Naive B cell (primary cell): ENCODE results near the gene CEP164. TPM values are rescaled to one million over a fixed set of nuclear protein-coding genes. Genes with fewer than 3 reads are reported as not detected.

Source experiments
- ATAC-seq, 2 donors: fragments of 150-1000 bp; cut with Tn5 transposase; 2 replicates each; pipeline ENCODE4 v1.10.0; 2021; ENCODE audit warnings: low read depth in 2 of 2, mild to moderate bottlenecking in 2 of 2, moderate library complexity in 2 of 2
- DNase-seq: peaks from one replicate; pipeline ENCODE4 v3.0.0; 2022
- H3K27ac Mint-ChIP-seq, 6 donors: one replicate each; pipeline ENCODE4 v1.8.0; 2020 to 2022; ENCODE audit warnings: mild to moderate bottlenecking in 6 of 6, mixed read lengths in 6 of 6, moderate library complexity in 5 of 6, inconsistent platforms in 2 of 6
- H3K27me3 Mint-ChIP-seq, 3 donors: one replicate each; pipeline ENCODE4 v1.8.0; 2021 to 2022; ENCODE audit warnings: mixed read lengths in 3 of 3, mild to moderate bottlenecking in 1 of 3
- H3K36me3 Mint-ChIP-seq, 2 donors: one replicate each; pipeline ENCODE4 v1.8.0; 2020 to 2022; ENCODE audit warnings: mixed read lengths in 2 of 2, inconsistent platforms in 1 of 2, mild to moderate bottlenecking in 1 of 2
- H3K4me1 Mint-ChIP-seq, 3 donors: one replicate each; pipeline ENCODE4 v1.8.0; 2020 to 2022; ENCODE audit warnings: mixed read lengths in 3 of 3, inconsistent platforms in 1 of 3, mild to moderate bottlenecking in 1 of 3, moderate library complexity in 1 of 3
- H3K4me3 Mint-ChIP-seq, 8 donors: one replicate each; pipeline ENCODE4 v1.8.0; 2020 to 2022; ENCODE audit warnings: mild to moderate bottlenecking in 8 of 8, mixed read lengths in 8 of 8, moderate library complexity in 8 of 8, inconsistent platforms in 2 of 8
- H3K9me3 Mint-ChIP-seq, 7 donors: one replicate each; pipeline ENCODE4 v1.8.0; 2020 to 2022; ENCODE audit warnings: mixed read lengths in 7 of 7, mild to moderate bottlenecking in 5 of 7, inconsistent platforms in 2 of 7, moderate library complexity in 1 of 7
- polyA plus RNA-seq, 6 donors: library from polyadenylated mRNA; unstranded; fragments of 300-500 nt; fragmentation: Illumina TruSeq; gene quantifications; one replicate each; pipeline ENCODE4 v1.2.3, GENCODE V29; 2021; ENCODE audit warnings: low read depth in 6 of 6

CEP164 gene
- polyA plus RNA-seq, 6 donors from 2014 or later, result 4.7 to 24.4 (median 13.6) TPM

GRCh38 chr11:117345039-117345438, 17.4 kb downstream of the CEP164 start:
- ATAC-seq (no peak), DNase-seq (no peak)
- H3K4me3 Mint-ChIP-seq, result no peak overlapping the region
- H3K27me3 Mint-ChIP-seq, result no peaks in the 10 kb centered on the region
- H3K27ac Mint-ChIP-seq, result no peak overlapping the region
- no peaks in the 10 kb centered on the region for H3K9me3 Mint-ChIP-seq
- peaks cover 18 to 37% of the 10 kb centered on the region in 2 donors for H3K36me3 Mint-ChIP-seq
- H3K4me1 Mint-ChIP-seq, result peaks cover 0 to 3% (median 0%) of the 10 kb centered on the region in 3 donors

DNA sequence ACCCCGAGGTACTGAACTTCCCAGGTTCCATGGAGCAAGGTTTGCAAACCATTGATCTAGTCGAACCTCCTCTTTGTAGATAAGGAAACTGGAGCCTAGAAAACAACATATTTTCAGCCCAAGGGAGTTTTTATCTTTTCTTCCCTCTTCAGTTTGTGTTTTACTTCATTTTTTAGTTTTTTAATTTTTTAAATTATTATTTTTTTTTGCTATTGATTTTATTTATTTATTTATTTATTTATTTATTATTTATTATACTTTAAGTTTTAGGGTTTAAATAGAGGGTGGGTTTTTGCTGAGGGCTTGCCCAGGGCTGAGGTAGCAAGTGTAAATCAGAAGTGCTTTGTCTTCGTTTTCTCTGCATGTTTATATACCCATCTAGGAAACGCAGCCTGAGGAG, 26.9 kb downstream of the CEP164 start:
- Mint-ChIP-seq H3K27ac (no peak overlapping the region), H3K36me3 (peaks cover 25 to 29% of the 10 kb centered on the region in 2 donors), H3K27me3 (no peaks in the 10 kb centered on the region), H3K9me3 (no peaks in the 10 kb centered on the region), H3K4me1 (peaks cover 3 to 14% (median 6%) of the 10 kb centered on the region in 3 donors), H3K4me3 (no peak overlapping the region)
- ATAC-seq (no peak), DNase-seq (no peak)

GRCh38 chr11:117356126-117356890, 28.7 kb downstream of the CEP164 start:
- no peak for DNase-seq
- no peak for ATAC-seq
- peaks cover 0 to 7% (median 6%) of the 10 kb centered on the region in 3 donors for H3K4me1 Mint-ChIP-seq
- no peaks in the 10 kb centered on the region for H3K27me3 Mint-ChIP-seq
- no peak overlapping the region for H3K4me3 Mint-ChIP-seq
- H3K27ac Mint-ChIP-seq, result no peak overlapping the region
- no peaks in the 10 kb centered on the region for H3K9me3 Mint-ChIP-seq
- H3K36me3 Mint-ChIP-seq, result peaks cover 34 to 36% of the 10 kb centered on the region in 2 donors

- Mint-ChIP-seq H3K27me3 (no peaks in the 10 kb centered on the region), H3K4me1 (peaks cover 0 to 3% (median 0%) of the 10 kb centered on the region in 3 donors), H3K9me3 (no peaks in the 10 kb centered on the region), H3K4me3 (no peak overlapping the region), H3K36me3 (peaks cover 45 to 58% of the 10 kb centered on the region in 2 donors), H3K27ac (no peak overlapping the region)
- ATAC-seq, result no peak
- no peak for DNase-seq
Measured at GRCh38 chr11:117361432-117361831, 33.8 kb downstream of the CEP164 start.

DNA sequence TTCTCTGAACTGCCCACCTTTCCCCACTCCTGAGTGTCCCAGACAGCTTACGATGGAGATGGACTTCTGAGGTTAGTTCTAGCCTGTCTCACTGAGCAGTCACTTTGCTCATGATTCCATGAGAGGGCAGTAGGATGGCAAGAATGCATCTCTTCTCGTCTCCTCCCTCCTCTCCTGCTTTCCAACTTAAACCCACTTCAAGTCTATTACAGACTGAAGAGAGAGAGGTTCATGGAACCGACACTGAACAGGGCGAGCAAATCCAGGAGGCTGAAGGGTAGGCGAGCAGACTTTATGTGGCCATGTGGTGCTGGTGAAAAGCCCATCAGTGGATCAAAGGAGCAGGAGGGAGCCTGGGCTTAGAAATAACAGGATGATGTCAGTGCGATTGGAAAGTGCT, 38.6 kb downstream of the CEP164 start:
- Mint-ChIP-seq H3K9me3 (no peaks in the 10 kb centered on the region), H3K4me3 (no peak overlapping the region), H3K27ac (no peak overlapping the region), H3K27me3 (no peaks in the 10 kb centered on the region), H3K36me3 (peaks cover 54 to 57% of the 10 kb centered on the region in 2 donors), H3K4me1 (peaks cover 0 to 4% (median 0%) of the 10 kb centered on the region in 3 donors)
- no peak for DNase-seq
- ATAC-seq, result no peak

- Mint-ChIP-seq H3K27ac (no peak overlapping the region), H3K36me3 (peaks cover 56% of the 10 kb centered on the region in 2 donors), H3K4me1 (peaks cover 0 to 4% (median 0%) of the 10 kb centered on the region in 3 donors), H3K27me3 (no peaks in the 10 kb centered on the region), H3K4me3 (no peak overlapping the region), H3K9me3 (no peaks in the 10 kb centered on the region)
- ATAC-seq (no peak), DNase-seq (no peak)
Measured at GRCh38 chr11:117366875-117367274, 39.2 kb downstream of the CEP164 start.

DNA sequence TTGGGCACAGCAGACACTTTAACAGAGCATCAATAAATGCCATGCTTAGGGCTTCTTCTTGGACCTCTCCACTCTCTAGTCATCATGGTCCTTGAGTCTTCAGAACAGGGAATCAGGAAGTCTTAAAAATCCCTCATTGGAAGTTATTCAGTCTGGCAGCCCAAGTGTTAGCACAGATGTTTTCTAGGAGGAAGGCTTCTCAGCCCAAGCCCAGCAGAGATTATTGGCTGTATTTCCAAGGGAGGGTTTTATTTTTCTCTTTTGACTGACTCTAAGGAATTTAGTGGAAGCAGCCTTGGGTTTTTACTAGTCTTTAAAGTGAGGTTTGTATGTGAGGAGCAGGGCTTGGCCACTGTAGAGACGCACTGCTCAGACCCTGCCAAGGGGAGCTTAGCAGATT, 41.9 kb downstream of the CEP164 start:
- peak overlapping the region in 1 of 6 donors; percentile 38 for H3K27ac Mint-ChIP-seq
- H3K36me3 Mint-ChIP-seq, result peaks cover 44 to 61% of the 10 kb centered on the region in 2 donors

GRCh38 chr11:117371453-117371852, 43.8 kb downstream of the CEP164 start:
- H3K36me3 Mint-ChIP-seq, result peaks cover 50 to 62% of the 10 kb centered on the region in 2 donors

More for the DNA sequence above, 41.9 kb downstream of the CEP164 start:
- Mint-ChIP-seq H3K4me1 (peaks cover 0 to 8% (median 0%) of the 10 kb centered on the region in 3 donors), H3K9me3 (no peaks in the 10 kb centered on the region), H3K27me3 (no peaks in the 10 kb centered on the region), H3K4me3 (no peak overlapping the region)
- ATAC-seq (no peak), DNase-seq (no peak)

GRCh38 chr11:117374316-117375055, 46.8 kb downstream of the CEP164 start:
- H3K9me3 Mint-ChIP-seq, result no peaks in the 10 kb centered on the region
- H3K27ac Mint-ChIP-seq, result no peak overlapping the region
- no peak overlapping the region for H3K4me3 Mint-ChIP-seq
- DNase-seq, result no peak
- H3K36me3 Mint-ChIP-seq, result peaks cover 44 to 62% of the 10 kb centered on the region in 2 donors
- H3K27me3 Mint-ChIP-seq, result no peaks in the 10 kb centered on the region
- peaks cover 0 to 4% (median 0%) of the 10 kb centered on the region in 3 donors for H3K4me1 Mint-ChIP-seq
- ATAC-seq, result no peak

More at GRCh38 chr11:117371453-117371852, 43.8 kb downstream of the CEP164 start:
- peaks cover 0 to 8% (median 0%) of the 10 kb centered on the region in 3 donors for H3K4me1 Mint-ChIP-seq
- no peaks in the 10 kb centered on the region for H3K27me3 Mint-ChIP-seq
- no peak for DNase-seq
- peak overlapping the region in 1 of 6 donors; percentile 88 for H3K27ac Mint-ChIP-seq
- no peak overlapping the region for H3K4me3 Mint-ChIP-seq
- H3K9me3 Mint-ChIP-seq, result no peaks in the 10 kb centered on the region
- ATAC-seq, result no peak

GRCh38 chr11:117375960-117376359, 48.3 kb downstream of the CEP164 start:
- Mint-ChIP-seq H3K36me3 (peaks cover 47 to 73% of the 10 kb centered on the region in 2 donors), H3K9me3 (no peaks in the 10 kb centered on the region), H3K4me1 (peaks cover 0 to 4% (median 0%) of the 10 kb centered on the region in 3 donors), H3K27me3 (no peaks in the 10 kb centered on the region), H3K4me3 (no peak overlapping the region), H3K27ac (peak overlapping the region in 2 of 6 donors; percentile 23 to 47)
- ATAC-seq (no peak), DNase-seq (no peak)

DNA sequence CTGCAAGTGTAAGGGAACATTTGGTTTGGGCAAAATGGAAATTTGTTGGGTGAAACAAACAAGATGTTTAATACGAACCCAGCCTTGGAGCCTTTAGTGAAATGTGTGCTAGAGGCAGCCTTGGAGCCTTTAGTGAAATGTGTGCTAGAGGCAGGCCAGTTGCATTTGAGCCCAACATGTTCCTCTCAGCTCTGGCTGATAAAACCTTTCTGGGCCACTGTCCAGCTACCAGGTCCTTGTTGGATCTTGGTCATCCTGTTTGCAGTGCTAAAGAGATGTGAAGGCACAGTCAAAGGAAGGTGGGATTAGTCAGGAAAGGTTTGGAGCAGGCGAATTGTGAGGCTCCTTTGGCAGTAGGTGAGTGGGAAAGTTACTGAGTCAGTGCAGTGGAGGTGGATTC, 48.9 kb downstream of the CEP164 start:
- no peaks in the 10 kb centered on the region for H3K27me3 Mint-ChIP-seq
- H3K36me3 Mint-ChIP-seq, result peaks cover 41 to 71% of the 10 kb centered on the region in 2 donors
- no peaks in the 10 kb centered on the region for H3K9me3 Mint-ChIP-seq
- no peak overlapping the region for H3K4me3 Mint-ChIP-seq
- H3K4me1 Mint-ChIP-seq, result peaks cover 0 to 4% (median 0%) of the 10 kb centered on the region in 3 donors
- peak overlapping the region in 1 of 6 donors; percentile 42 for H3K27ac Mint-ChIP-seq
- DNase-seq, result no peak
- no peak for ATAC-seq

DNA sequence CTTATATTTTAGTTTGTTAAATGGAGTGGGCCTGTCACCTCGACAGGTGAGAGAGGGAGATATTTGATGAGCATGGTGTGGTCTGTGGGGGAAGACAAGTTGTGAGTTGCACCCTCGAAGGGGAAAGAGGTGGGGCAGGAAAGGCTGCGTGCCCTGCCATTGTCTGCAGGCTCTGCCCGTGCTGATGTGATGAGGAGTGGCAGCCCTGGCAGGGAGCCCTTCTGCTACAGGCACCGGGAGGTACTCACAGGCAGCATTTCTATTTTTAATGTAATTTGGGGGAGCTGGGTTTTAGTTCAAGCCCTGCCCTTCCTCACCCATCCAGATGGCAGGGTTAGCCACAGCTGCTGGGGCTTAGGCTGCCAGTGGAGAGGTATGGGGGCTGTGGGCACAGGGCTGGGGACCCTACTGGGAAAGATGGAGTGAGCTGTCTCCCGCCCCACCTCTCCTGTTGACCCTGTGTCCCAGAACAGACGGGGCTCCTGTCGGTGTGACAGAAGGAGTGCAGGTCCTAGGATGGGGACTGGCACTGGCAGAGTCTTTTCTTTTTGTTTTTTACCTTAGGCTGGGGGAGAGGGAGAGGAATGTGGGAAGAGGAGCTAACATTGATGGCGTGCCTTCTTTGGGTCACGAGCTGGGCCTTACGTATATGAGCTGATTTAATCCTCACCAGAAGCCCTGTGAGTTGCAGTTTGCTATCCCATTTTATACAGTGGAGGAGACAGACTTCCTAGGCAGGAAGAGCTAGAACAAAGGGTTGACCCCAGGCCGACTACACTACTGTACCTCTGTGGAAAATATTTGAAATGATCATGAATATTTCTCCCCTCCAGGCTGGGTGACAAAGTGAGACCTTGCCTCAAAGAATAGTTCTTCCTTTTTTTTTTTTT, 51.6 kb downstream of the CEP164 start:
- H3K27me3 Mint-ChIP-seq, result no peaks in the 10 kb centered on the region
- no peaks in the 10 kb centered on the region for H3K4me1 Mint-ChIP-seq
- no peak overlapping the region for H3K4me3 Mint-ChIP-seq
- peaks cover 42 to 59% of the 10 kb centered on the region in 2 donors for H3K36me3 Mint-ChIP-seq
- peak overlapping the region in 3 of 6 donors; percentile 49 to 76 (median 65) for H3K27ac Mint-ChIP-seq
- no peaks in the 10 kb centered on the region for H3K9me3 Mint-ChIP-seq
- ATAC-seq (no peak), DNase-seq (no peak)

- Mint-ChIP-seq H3K27me3 (no peaks in the 10 kb centered on the region), H3K27ac (no peak overlapping the region), H3K4me1 (no peaks in the 10 kb centered on the region), H3K9me3 (no peaks in the 10 kb centered on the region), H3K4me3 (no peak overlapping the region), H3K36me3 (peaks cover 38 to 49% of the 10 kb centered on the region in 2 donors)
- ATAC-seq (no peak), DNase-seq (no peak)
Measured at GRCh38 chr11:117380676-117381075, 53.0 kb downstream of the CEP164 start.
